Fibroblast of lung (primary cell): ENCODE data around the gene NDEL1. TPM values are rescaled to one million over a fixed set of nuclear protein-coding genes. Genes with fewer than 3 reads are reported as not detected.

ENCODE experiments used
- DNase-seq, 2 donors: peaks; one replicate each; pipeline versions ENCODE4 v3.0.0 to v3.0.0-alpha.2; 2010; ENCODE audit warnings: low read depth in 2 of 2
- H2AFZ ChIP-seq: 2 replicates; pipeline ENCODE4 v1.5.1; 2012; ENCODE audit warnings: low read length, control low read depth, inconsistent platforms
- H3K27ac ChIP-seq: 2 replicates; pipeline ENCODE4 v1.5.1; 2011; ENCODE audit warnings: low read length, control low read depth; ENCODE audit not compliant: insufficient read depth
- H3K27me3 ChIP-seq: 2 replicates; pipeline ENCODE4 v1.5.1; 2011; ENCODE audit warnings: mild to moderate bottlenecking, low read length; ENCODE audit not compliant: control insufficient read depth, insufficient read depth
- H3K36me3 ChIP-seq: 2 replicates; pipeline ENCODE4 v1.5.1; 2011; ENCODE audit warnings: low read length; ENCODE audit not compliant: control insufficient read depth, insufficient read depth
- H3K4me1 ChIP-seq: 2 replicates; pipeline ENCODE4 v1.5.1; 2011; ENCODE audit warnings: low read length; ENCODE audit not compliant: control insufficient read depth, insufficient read depth; ENCODE audit errors: extremely low read depth
- H3K4me2 ChIP-seq: 2 replicates; pipeline ENCODE4 v1.5.1; 2011; ENCODE audit warnings: low read length, control low read depth; ENCODE audit not compliant: insufficient read depth; ENCODE audit errors: extremely low read depth
- H3K4me3 ChIP-seq, 4 experiments: fragments of 200-600 bp in 1 of 4; sonication (generic) in 1 of 4; replicated peaks in 1 of 4; 2 replicates each; pipeline ENCODE4 v1.5.1; 2011 to 2016; ENCODE audit warnings: low read length in 4 of 4, low read depth in 3 of 4, mild to moderate bottlenecking in 3 of 4, control low read depth in 2 of 4, inconsistent platforms in 1 of 4, mixed read lengths in 1 of 4; ENCODE audit not compliant: insufficient read depth in 1 of 4; ENCODE audit errors: control extremely low read depth in 1 of 4
- H3K79me2 ChIP-seq: 2 replicates; pipeline ENCODE4 v1.5.1; 2012; ENCODE audit warnings: mild to moderate bottlenecking, low read length, inconsistent platforms; ENCODE audit not compliant: control insufficient read depth, insufficient read depth
- H3K9ac ChIP-seq: 2 replicates; pipeline ENCODE4 v1.5.1; 2011; ENCODE audit warnings: mild to moderate bottlenecking, low read length, control low read depth; ENCODE audit not compliant: insufficient read depth
- H3K9me3 ChIP-seq: 2 replicates; pipeline ENCODE4 v1.5.1; 2012; ENCODE audit warnings: low read depth, low read length; ENCODE audit not compliant: control insufficient read depth, insufficient read depth
- H4K20me1 ChIP-seq: 2 replicates; pipeline ENCODE4 v1.5.1; 2011; ENCODE audit warnings: low read length; ENCODE audit not compliant: control insufficient read depth, insufficient read depth; ENCODE audit errors: extremely low read depth
- CTCF ChIP-seq, 2 donors: IDR thresholded peaks in 1 of 2; conservative IDR thresholded peaks in 1 of 2; 1 replicate in 1 of 2; 2 replicates in 1 of 2; pipeline ENCODE4 v1.5.1; 2011 to 2012; ENCODE audit warnings: low read length in 2 of 2, control low read depth in 1 of 2, inconsistent platforms in 1 of 2, low read depth in 1 of 2, mild to moderate bottlenecking in 1 of 2
- EZH2 ChIP-seq: IDR thresholded peaks from 2 replicates; pipeline ENCODE4 v1.5.1; 2012; ENCODE audit warnings: low read length, control low read depth, mild to moderate bottlenecking; ENCODE audit errors: missing control alignments
- polyA plus RNA-seq, 2 donors: library from polyadenylated mRNA; depleted of rRNA in 1 of 2; stranded (reverse) in 1 of 2; unstranded in 1 of 2; fragments of >200 nt; gene quantifications; 2 replicates each; pipeline ENCODE4 v1.2.1, GENCODE V29; 2011 to 2012; ENCODE audit warnings: missing spikeins in 1 of 2
- total RNA-seq: library from RNA; depleted of rRNA; stranded (reverse); fragments of >200 nt; gene quantifications from 2 replicates; pipeline ENCODE4 v1.2.1, GENCODE V29; 2014

NDEL1 gene
- total and polyA plus RNA-seq, 2 donors (not counting 1 experiment from before 2014, with no cell fraction given): 45.4 to 88.6 TPM

DNA sequence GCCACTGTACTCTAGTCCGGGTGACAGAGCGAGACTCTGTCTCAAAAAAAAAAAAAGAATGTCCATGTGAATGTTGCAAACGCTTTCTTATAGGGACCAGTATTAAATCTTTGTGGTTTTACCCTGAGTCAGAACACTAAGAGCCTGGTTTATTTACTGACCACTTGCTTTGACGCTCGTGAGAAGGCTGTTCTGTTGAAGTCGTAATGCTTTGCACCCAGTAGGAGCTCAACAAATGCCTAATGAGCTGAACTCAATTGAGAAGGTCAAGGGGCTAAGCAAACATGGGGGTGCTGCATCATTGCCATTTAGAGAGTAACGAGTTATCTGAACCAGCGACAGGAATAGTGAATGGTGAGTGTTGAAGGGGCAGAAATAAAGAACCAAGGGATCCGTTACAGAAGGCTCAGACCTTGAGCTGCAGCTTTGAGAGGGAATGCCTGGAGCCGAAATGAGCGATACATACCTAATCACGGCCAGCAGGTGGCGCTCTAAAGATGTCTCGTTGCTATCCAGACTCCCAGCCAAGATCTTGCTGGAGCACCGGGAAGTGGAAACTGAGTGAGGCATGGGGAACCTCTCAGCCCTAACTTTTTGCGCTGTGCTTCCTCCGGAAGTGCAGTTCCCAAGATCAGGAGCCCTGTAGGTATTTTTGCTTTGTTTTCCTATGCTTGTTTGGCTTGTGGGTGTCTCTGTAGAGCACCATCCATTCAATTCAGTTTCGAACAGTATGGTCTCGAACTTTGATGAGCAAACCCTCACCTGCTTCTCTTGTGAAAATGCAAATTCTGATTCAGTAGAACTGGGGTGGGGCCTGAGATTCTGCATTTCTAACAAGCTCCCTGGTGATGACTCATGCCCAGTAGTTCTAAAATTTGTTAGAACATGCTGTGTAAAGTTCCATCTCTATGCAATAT is 25.5 kb upstream of the NDEL1 start:
- no peak overlapping the region for H3K9ac ChIP-seq
- no peak overlapping the region for H3K27ac ChIP-seq
- TF ChIP-seq CTCF (conservative IDR thresholded peaks at IDR 0.05 in 1 of 2, IDR thresholded peaks at IDR 0.05 in 1 of 2; ENCODE audit: low read depth in 1 of 2, low read length in 2 of 2): peak; percentile 83
- TF ChIP-seq EZH2: no peak
- peak overlapping the region; percentile 48 for H3K4me2 ChIP-seq
- no peaks in the 10 kb centered on the region for H4K20me1 ChIP-seq
- H3K79me2 ChIP-seq: no peaks in the 10 kb centered on the region
- DNase-seq: peak; percentile 68 to 87
- no peaks in the 10 kb centered on the region for H3K36me3 ChIP-seq
- H3K4me3 ChIP-seq: no peak overlapping the region
- no peaks in the 10 kb centered on the region for H3K9me3 ChIP-seq
- no peak overlapping the region for H2AFZ ChIP-seq
- H3K27me3 ChIP-seq: no peaks in the 10 kb centered on the region
- peaks cover 2% of the 10 kb centered on the region for H3K4me1 ChIP-seq

DNA sequence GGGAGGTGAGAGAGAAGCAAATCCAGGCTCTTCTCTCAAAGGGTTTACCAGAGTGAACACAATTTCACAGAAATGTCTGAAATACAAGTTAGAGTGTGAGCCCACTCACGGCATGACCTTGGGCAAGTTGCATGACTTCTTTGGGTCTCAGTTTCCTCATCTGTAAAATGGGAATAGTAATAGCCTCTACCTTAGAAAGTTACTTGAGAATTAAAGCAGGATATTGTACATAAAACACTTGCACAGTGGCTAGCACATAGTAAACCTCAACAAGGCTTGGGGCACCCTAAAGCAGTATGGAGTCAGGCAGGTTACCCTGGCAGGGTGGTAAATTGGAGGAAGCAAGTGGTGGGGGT is 24.8 kb upstream of the NDEL1 start:
- Histone ChIP-seq H3K79me2 (no peaks in the 10 kb centered on the region), H3K4me3 (no peak overlapping the region), H2AFZ (no peak overlapping the region), H3K9ac (no peak overlapping the region), H3K27ac (no peak overlapping the region), H3K9me3 (no peaks in the 10 kb centered on the region), H3K4me2 (no peak overlapping the region), H3K27me3 (no peaks in the 10 kb centered on the region), H4K20me1 (no peaks in the 10 kb centered on the region), H3K36me3 (no peaks in the 10 kb centered on the region), H3K4me1 (peaks cover 2% of the 10 kb centered on the region)
- TF ChIP-seq CTCF (conservative IDR thresholded peaks at IDR 0.05 in 1 of 2, IDR thresholded peaks at IDR 0.05 in 1 of 2; ENCODE audit: low read depth in 1 of 2, low read length in 2 of 2): no peak
- no peak for TF ChIP-seq EZH2
- DNase-seq: no peak

DNA sequence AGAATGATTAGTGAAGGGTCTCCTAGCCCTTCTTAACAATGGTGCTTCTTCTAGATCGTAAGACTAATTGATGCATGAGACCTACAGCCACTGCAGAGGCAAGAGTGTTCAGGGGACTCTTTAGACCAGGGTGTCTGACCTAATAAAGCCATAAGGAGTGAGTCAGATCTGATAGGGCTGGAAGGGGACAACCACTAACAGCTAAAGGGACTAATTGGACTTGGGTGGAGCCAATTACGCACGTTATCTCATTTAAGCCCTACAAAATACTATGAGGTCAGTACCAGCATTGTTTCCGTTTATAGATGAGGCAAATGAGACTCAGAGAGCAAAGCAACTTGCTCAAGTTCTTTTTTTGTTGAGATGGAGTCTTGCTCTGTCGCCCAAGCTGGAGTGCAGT is 23.6 kb upstream of the NDEL1 start:
- peaks cover 2% of the 10 kb centered on the region for H3K4me1 ChIP-seq
- H3K4me3 ChIP-seq: no peak overlapping the region
- no peak overlapping the region for H3K9ac ChIP-seq
- no peaks in the 10 kb centered on the region for H4K20me1 ChIP-seq
- H3K4me2 ChIP-seq: no peak overlapping the region
- H2AFZ ChIP-seq: no peak overlapping the region
- no peak for TF ChIP-seq EZH2
- no peak for TF ChIP-seq CTCF (conservative IDR thresholded peaks at IDR 0.05 in 1 of 2, IDR thresholded peaks at IDR 0.05 in 1 of 2; ENCODE audit: low read depth in 1 of 2, low read length in 2 of 2)
- H3K27me3 ChIP-seq: peaks cover 2% of the 10 kb centered on the region
- H3K9me3 ChIP-seq: no peaks in the 10 kb centered on the region
- no peak for DNase-seq
- H3K27ac ChIP-seq: no peak overlapping the region
- H3K79me2 ChIP-seq: no peaks in the 10 kb centered on the region
- no peaks in the 10 kb centered on the region for H3K36me3 ChIP-seq
